Epithelial cell of esophagus (primary cell): ENCODE data around the gene DMRT1.

Experiments
- DNase-seq: peaks from one replicate; pipeline ENCODE4 v3.0.0; 2010; ENCODE audit warnings: low read depth
- H3K4me3 ChIP-seq: 2 replicates; pipeline ENCODE4 v1.5.1; 2011; ENCODE audit warnings: mild to moderate bottlenecking, low read length, control low read depth
- TF ChIP-seq, protein P1 (sequence below): IDR thresholded peaks from 2 replicates; pipeline ENCODE4 v1.5.1; 2011; ENCODE audit warnings: low read depth, mild to moderate bottlenecking, low read length, control low read depth, inconsistent platforms; ENCODE audit not compliant: insufficient read depth; ENCODE audit errors: missing control alignments

The DMRT1 gene

DNA sequence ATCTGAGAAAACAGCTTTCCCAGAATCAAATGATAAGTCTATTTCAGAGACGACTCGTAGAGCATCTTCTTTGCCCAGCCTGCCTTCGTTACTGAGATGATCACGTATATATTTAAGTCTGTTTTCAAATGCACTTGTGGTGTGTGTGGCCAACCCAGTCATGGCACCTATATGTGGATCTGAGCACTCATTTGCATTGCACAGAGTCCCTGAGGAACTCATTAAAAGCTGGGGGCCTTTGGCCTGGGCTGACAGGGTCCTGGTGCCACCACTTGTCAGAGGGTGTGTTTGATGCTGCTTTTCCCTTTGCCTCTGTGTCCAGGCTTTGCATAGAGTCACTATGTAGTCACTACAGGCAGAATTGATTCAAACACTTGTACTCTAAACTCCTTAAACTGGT, 117.6 kb downstream of the DMRT1 start:
- TF ChIP-seq, protein P1, sequence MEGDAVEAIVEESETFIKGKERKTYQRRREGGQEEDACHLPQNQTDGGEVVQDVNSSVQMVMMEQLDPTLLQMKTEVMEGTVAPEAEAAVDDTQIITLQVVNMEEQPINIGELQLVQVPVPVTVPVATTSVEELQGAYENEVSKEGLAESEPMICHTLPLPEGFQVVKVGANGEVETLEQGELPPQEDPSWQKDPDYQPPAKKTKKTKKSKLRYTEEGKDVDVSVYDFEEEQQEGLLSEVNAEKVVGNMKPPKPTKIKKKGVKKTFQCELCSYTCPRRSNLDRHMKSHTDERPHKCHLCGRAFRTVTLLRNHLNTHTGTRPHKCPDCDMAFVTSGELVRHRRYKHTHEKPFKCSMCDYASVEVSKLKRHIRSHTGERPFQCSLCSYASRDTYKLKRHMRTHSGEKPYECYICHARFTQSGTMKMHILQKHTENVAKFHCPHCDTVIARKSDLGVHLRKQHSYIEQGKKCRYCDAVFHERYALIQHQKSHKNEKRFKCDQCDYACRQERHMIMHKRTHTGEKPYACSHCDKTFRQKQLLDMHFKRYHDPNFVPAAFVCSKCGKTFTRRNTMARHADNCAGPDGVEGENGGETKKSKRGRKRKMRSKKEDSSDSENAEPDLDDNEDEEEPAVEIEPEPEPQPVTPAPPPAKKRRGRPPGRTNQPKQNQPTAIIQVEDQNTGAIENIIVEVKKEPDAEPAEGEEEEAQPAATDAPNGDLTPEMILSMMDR: no peak
- DNase-seq: no peak
- H3K4me3 ChIP-seq: no peak overlapping the region

DNA sequence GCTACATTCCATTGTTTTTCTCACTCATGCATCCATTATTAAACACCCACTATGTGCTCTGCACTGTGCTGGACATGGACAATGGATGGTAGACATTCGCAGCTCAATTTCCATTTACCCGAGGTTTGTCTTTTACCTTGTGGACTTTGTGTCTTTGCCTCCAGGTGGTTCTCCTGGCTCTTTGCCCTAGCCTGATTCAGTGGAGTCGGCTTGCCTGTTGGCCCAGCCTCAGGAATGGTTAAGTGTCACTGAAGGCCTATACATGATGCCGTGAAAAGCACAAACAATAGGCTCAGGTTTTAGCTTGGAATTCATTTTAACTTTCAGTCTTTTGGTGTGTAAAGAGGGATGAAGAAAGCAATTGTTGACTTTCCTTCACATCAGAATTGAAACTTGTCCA, 118.4 kb downstream of the DMRT1 start:
- no peak overlapping the region for H3K4me3 ChIP-seq
- peak; percentile 68 for DNase-seq
- TF ChIP-seq, protein P1: no peak

DNA sequence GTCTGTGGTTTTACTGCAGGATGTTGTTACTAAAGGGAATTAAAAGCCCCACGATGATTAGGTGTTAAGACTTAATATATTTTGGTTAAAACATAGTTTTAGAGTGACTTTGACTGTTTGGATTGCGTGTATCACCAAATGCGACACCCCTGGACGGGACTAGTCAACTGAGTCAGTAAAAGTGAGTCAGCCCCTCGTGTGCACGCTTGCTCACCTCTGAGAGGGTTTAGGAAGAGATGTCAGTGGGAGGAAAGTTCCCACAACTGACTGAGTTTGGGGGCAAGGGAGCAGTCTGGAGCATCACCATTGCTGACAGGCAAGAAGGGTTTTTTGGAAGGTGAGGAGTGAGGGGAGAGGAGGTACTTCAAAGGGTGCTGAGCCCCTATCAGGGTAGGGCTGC, 120.5 kb downstream of the DMRT1 start:
- peak; percentile 81 for DNase-seq
- no peak overlapping the region for H3K4me3 ChIP-seq
- TF ChIP-seq, protein P1: no peak

DNA sequence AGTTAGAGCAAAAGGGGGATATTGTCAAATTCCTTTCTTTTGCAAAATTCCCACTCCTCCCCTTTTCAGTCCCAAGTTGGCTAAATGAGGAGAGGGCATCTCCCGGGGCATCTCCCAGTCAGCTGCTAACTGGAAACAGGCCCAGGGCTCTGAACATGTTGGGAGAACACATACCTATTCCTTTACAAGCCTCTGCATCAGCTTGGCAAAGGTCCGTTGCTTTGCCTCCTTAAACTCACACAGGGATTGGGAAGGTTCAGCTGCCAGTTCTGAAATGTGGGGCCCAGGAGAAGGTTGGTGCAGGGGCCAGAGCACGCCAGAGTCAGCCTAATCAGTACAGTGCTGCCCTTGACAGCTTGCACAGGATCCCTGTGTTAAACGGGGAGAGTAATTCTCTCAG, 124.0 kb downstream of the DMRT1 start:
- DNase-seq: no peak
- no peak overlapping the region for H3K4me3 ChIP-seq
- TF ChIP-seq, protein P1: no peak

DNA sequence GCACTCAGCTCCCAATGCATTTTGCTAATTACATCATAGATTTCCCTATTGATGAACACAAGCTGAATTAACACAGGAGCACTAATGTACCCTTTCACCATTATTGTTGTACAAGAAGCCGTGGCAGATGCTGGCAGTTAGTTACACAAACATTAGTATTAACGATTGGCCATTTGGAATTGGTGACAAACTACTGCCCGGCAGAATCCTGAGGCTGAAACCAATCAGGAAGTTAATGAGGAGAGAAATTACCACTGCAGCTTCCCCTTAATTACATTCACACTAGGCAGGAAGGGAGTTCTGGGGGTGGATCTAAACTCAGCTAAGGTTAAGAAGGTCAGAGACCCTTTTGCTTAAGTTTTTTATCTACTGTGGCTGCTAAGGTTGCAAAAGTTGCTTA, 125.4 kb downstream of the DMRT1 start:
- TF ChIP-seq, protein P1: no peak
- no peak overlapping the region for H3K4me3 ChIP-seq
- no peak for DNase-seq

DNA sequence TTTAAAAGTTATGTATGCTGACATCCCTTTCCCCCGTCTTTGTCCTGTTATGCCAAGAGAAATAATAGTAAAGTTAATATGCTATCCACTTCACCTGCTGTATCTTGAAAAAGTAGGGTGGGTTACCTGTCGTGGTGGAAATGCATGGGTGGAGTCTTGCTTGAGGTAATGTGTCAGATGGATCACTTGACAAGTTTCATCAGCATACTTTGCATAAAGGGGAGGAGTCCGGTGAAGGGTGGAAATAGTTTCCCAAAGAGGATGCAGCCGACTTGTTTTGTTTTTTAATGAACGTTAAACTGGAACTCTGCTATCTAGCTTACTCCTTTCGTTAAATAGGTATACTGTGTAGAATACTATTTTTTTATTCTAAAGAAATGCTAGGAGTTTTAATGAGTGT, 125.9 kb downstream of the DMRT1 start:
- TF ChIP-seq, protein P1: no peak
- DNase-seq: peak; percentile 40
- peak overlapping the region; percentile 25 for H3K4me3 ChIP-seq

DNA sequence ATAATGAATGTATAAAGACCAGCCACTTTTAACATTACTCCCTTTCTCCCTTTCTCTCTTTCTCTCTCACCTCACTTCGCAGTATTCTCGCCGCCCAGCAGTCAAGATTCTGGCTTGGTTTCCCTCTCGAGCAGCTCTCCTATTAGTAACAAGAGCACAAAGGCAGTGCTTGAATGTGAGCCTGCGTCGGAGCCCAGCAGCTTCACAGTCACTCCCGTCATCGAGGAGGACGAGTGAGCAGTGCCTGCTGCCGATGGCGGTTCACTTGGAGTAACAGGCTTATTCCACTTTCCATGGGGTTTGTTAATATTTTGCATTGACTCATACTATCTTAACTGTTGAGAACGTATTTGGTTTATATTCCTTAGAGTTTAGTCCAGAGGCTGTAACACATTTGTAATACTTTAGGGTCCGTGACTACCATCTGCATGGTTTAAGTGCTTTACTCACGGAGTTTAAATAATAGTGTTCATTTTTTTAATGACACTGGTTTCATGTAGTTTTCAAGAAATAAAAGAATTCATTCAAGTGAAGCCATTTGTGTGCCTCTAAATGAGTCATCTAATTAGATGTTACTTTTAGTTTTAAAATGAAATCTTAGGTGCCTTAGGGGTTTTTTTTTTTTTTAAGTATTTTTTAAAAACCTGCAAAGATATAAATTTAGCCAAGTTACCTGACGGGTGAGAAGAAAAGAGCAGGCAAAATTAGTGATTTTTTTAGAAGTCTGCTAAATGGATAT, 126.6 kb downstream of the DMRT1 start:
- DNase-seq: peak; percentile 41
- H3K4me3 ChIP-seq: peak overlapping the region; percentile 25
- TF ChIP-seq, protein P1: no peak
